PC-3 (cell line): Measurements from ENCODE around the gene NEDD4L.

Experiments
- CTCF ChIP-seq: fragments of 300-600 bp; sonication (generic); conservative IDR thresholded peaks from 2 replicates; pipeline ENCODE4 v1.5.1; 2017; ENCODE audit warnings: antibody characterized with exemption, low read depth, mild to moderate bottlenecking, low read length
- EZH2 ChIP-seq: fragments of 300-600 bp; sonication (generic); IDR thresholded peaks from one replicate; pipeline ENCODE4 v1.6.1; 2017; ENCODE audit warnings: antibody characterized with exemption, mild to moderate bottlenecking, low read length; ENCODE audit not compliant: unreplicated experiment
- EZH2phosphoT487 ChIP-seq: fragments of 300-600 bp; sonication (generic); IDR thresholded peaks from 2 replicates; pipeline ENCODE4 v1.6.1; 2018; ENCODE audit warnings: mild to moderate bottlenecking, antibody characterized with exemption, low read length, borderline replicate concordance

- TF ChIP-seq CTCF (no peak), EZH2 (no peak), EZH2phosphoT487 (no peak)
Observed at GRCh38 chr18:58335223-58335622, 291.2 kb downstream of the NEDD4L start.
